GM23338 (cell line): ENCODE measurements around the gene AGBL4.

ENCODE experiments used
- CTCF ChIP-seq, 2 experiments: fragments of 200-600 bp in 1 of 2; sonication (generic) in 1 of 2; conservative IDR thresholded peaks; 2 replicates each; pipeline versions ENCODE4 v1.5.1 to v1.6.1; 2016 to 2017; ENCODE audit warnings: antibody characterized with exemption in 2 of 2, low read depth in 2 of 2, mild to moderate bottlenecking in 2 of 2, moderate library complexity in 1 of 2
- EZH2phosphoT487 ChIP-seq: fragments of 200-600 bp; sonication (generic); IDR thresholded peaks from one replicate; pipeline ENCODE4 v1.8.1; 2018; ENCODE audit warnings: antibody characterized with exemption; ENCODE audit not compliant: unreplicated experiment
- POLR2AphosphoS5 ChIP-seq: IDR thresholded peaks from 2 replicates; pipeline ENCODE4 v1.6.1; 2016; ENCODE audit warnings: antibody characterized with exemption, low read depth

- TF ChIP-seq CTCF (conservative IDR thresholded peaks at IDR 0.05; ENCODE audit: low read depth in 2 of 2), result no peak
- TF ChIP-seq EZH2phosphoT487, result no peak
- no peak for TF ChIP-seq POLR2AphosphoS5
These were observed 1474.8 kb downstream of the AGBL4 start for GRCh38 chr1:48548985-48549384.
